Measurements from ENCODE around the gene NFIB. TPM values are rescaled to one million over a fixed set of nuclear protein-coding genes. Genes with fewer than 3 reads are reported as not detected.

NFIB gene
- total and polyA plus RNA-seq, 2 donors (not counting 3 experiments of a cell fraction or from before 2014, with no cell fraction given) = 26.4 to 174 TPM

- no peaks in the 10 kb centered on the region for H3K9me3 ChIP-seq (replicated peaks; ENCODE audit: control insufficient read depth, insufficient read depth, low read length)
- H3K27me3 ChIP-seq (ENCODE audit: control insufficient read depth in 2 of 2, insufficient read depth in 2 of 2, low read length in 2 of 2) = no peaks in the 10 kb centered on the region
- no peak overlapping the region for H3K4me2 ChIP-seq (ENCODE audit: insufficient read depth, low read length)
- H3K79me2 ChIP-seq (ENCODE audit: control insufficient read depth, insufficient read depth, low read length) = peaks cover 96% of the 10 kb centered on the region
- TF ChIP-seq, protein P1, sequence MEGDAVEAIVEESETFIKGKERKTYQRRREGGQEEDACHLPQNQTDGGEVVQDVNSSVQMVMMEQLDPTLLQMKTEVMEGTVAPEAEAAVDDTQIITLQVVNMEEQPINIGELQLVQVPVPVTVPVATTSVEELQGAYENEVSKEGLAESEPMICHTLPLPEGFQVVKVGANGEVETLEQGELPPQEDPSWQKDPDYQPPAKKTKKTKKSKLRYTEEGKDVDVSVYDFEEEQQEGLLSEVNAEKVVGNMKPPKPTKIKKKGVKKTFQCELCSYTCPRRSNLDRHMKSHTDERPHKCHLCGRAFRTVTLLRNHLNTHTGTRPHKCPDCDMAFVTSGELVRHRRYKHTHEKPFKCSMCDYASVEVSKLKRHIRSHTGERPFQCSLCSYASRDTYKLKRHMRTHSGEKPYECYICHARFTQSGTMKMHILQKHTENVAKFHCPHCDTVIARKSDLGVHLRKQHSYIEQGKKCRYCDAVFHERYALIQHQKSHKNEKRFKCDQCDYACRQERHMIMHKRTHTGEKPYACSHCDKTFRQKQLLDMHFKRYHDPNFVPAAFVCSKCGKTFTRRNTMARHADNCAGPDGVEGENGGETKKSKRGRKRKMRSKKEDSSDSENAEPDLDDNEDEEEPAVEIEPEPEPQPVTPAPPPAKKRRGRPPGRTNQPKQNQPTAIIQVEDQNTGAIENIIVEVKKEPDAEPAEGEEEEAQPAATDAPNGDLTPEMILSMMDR (IDR thresholded peaks at IDR 0.05; ENCODE audit: extremely low read depth in 1 of 2, insufficient read depth in 1 of 2, low read depth in 1 of 2, low read length in 2 of 2) = no peak
- TF ChIP-seq EZH2 (IDR thresholded peaks at IDR 0.05; ENCODE audit: borderline replicate concordance, low read depth, low read length, severe bottlenecking) (no peak), POLR2A (IDR thresholded peaks at IDR 0.05; ENCODE audit: low read depth, low read length) (no peak), MYC (IDR thresholded peaks at IDR 0.05; ENCODE audit: low read depth, low read length) (no peak), MAX (IDR thresholded peaks at IDR 0.05; ENCODE audit: insufficient read depth, insufficient read length) (no peak), POLR2AphosphoS5 (IDR thresholded peaks at IDR 0.05; ENCODE audit: insufficient read depth, low read depth, low read length) (no peak), JUN (IDR thresholded peaks at IDR 0.05; ENCODE audit: borderline replicate concordance, insufficient read depth, insufficient read length, low read depth) (no peak), FOS (IDR thresholded peaks at IDR 0.05; ENCODE audit: borderline replicate concordance, insufficient read depth, low read length) (no peak), GATA2 (IDR thresholded peaks at IDR 0.05; ENCODE audit: insufficient read depth, insufficient read length, low read depth, low read length) (no peak)
- dilution Hi-C loops (cut with MboI; ENCODE audit: extremely low pct_ligation_motif_present, low sequenced_read_pairs) (no loop called here), intact Hi-C loops (cut with micrococcal nuclease) (loop anchor here (1.0 kb wide), 1 partner anchor 24 kb away; no protein-coding TSS in a partner anchor)
- H3K4me3 ChIP-seq (replicated peaks in 1 of 3; ENCODE audit: insufficient read depth in 1 of 3, low read depth in 1 of 3, low read length in 3 of 3) = no peak overlapping the region
- CTCF ChIA-PET = interaction anchor here (1.8 kb wide), 1 partner anchor 9 kb away, joined by 7 read pairs; no protein-coding TSS in a partner anchor
- BruUV-seq (replicated peaks) = no TSS peak
- peaks cover 0 to 3% of the 10 kb centered on the region in 2 experiments for H3K36me3 ChIP-seq (ENCODE audit: control insufficient read depth in 2 of 2, extremely low read depth in 1 of 2, insufficient read depth in 2 of 2, low read length in 2 of 2)
- H3K4me1 ChIP-seq (ENCODE audit: control insufficient read depth, extremely low read depth, insufficient read depth, low read length) = peaks cover 63% of the 10 kb centered on the region
- H3K27ac ChIP-seq (ENCODE audit: insufficient read depth, low read depth, low read length) = no peak overlapping the region
- no peak overlapping the region for H2AFZ ChIP-seq (ENCODE audit: low read depth, low read length)
- H4K20me1 ChIP-seq (replicated peaks; ENCODE audit: control insufficient read depth, extremely low read depth, insufficient read depth, low read length) = no peaks in the 10 kb centered on the region
- FAIRE-seq = no peak
- H3K9me1 ChIP-seq (replicated peaks; ENCODE audit: control insufficient read depth, extremely low read depth, insufficient read depth, low read length) = no peaks in the 10 kb centered on the region
- DNase-seq (ENCODE audit: low read depth, low spot score) = no peak
- POLR2A ChIA-PET = interaction anchor here (1.1 kb wide), 1 partner anchor 9 kb away, joined by 3 read pairs; no protein-coding TSS in a partner anchor
- H3K9ac ChIP-seq (replicated peaks; ENCODE audit: extremely low read depth, insufficient read depth, low read length) = no peak overlapping the region
Observed at GRCh38 chr9:14246951-14247350, 67.0 kb downstream of the NFIB start.

Measured in endothelial cell of umbilical vein (primary cell).